GM15510 (cell line): ENCODE measurements around the gene CDKN2B-AS1.

Experiments used
- POLR2A ChIP-seq: IDR thresholded peaks from 3 replicates; pipeline ENCODE4 v1.6.1; 2011; ENCODE audit warnings: borderline replicate concordance; ENCODE audit not compliant: insufficient read length; ENCODE audit errors: extremely low read depth

CDKN2B-AS1 gene

DNA sequence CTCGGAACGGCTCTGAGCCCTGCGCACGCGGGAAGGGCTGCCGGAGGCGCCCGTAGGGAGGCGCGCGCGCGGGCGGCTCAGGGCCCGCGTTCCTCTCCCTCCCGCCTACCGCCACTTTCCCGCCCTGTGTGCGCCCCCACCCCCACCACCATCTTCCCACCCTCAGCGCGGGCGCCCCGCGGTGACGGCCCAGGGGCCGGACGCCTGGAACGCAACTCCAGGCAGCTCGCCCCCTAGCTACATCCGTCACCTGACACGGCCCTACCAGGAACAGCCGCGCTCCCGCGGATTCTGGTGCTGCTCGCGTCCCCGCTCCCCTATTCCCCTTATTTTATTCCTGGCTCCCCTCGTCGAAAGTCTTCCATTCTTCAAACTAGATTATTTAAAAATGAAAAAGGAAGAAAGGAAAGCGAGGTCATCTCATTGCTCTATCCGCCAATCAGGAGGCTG, at the start of gene CDKN2B-AS1:
Gene CDKN2B-AS1, plus strand, starts transcription at position 236 of the 450 bp plus-strand sequence.
- peak; percentile 21 for TF ChIP-seq POLR2A

GRCh38 chr9:21945606-21946005, 49.0 kb upstream of the CDKN2B-AS1 start:
- no peak for TF ChIP-seq POLR2A

- no peak for TF ChIP-seq POLR2A
These were observed 35.8 kb upstream of the CDKN2B-AS1 start for GRCh38 chr9:21958833-21959232.

- no peak for TF ChIP-seq POLR2A
These were observed 33.0 kb upstream of the CDKN2B-AS1 start for GRCh38 chr9:21961569-21961968.

DNA sequence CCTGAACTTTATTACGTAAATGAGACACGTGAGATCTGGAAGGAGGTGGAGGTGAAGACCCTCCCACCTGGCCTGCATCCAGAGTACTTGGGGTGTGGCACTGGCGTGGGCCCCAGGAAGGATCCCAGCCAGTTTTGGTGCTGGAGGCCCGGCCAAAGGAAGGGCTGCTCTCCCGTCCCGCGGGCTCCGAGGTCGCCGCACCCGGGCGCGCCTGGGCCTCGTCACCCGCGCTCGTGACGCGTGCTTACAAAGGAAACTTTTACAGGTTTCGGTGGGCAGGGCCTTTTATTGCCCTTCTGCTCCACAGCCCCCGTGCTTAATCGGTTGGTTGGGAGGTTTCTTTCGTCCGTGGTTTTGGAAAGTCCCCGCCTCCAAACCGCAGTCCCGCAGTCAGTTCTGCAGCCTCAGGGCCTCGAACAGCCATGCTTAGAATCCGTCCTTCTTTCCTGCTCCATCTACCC, 29.6 kb upstream of the CDKN2B-AS1 start:
- no peak for TF ChIP-seq POLR2A

- TF ChIP-seq POLR2A: no peak
These were observed 29.1 kb upstream of the CDKN2B-AS1 start for GRCh38 chr9:21965401-21965951.

DNA sequence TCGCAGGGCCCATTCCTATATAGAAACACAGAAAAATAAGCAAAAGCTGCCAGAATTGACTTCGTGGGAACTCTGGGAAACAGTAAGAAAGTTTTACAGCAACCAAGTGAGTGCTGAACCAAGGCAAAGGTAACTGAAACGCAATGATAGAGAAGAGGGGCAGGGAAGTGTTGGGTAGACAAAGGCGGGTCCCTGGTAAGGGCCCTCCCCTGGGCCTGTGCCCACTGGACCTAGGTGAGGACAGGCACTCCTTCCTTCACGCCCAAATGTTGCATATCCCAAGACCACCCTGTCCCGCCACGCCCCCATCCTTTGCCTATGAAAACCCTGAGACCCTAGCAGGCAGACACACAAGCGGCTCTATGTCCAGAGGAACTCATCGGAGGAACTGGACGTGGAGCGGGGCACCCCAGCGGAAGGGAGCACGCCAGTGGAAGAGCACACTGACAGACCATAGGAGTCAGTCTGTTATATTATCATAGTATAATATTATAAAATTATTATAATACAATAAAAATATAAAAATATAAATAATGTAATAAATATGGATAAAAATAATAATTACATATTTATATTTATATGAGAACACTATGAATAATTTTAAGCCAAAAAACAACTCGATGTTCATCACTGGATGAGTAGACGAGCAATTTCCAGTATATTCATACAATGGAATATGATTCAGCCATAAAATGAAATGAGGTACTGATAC, 28.3 kb upstream of the CDKN2B-AS1 start:
- no peak for TF ChIP-seq POLR2A

GRCh38 chr9:21967169-21967568, 27.4 kb upstream of the CDKN2B-AS1 start:
- TF ChIP-seq POLR2A: no peak

DNA sequence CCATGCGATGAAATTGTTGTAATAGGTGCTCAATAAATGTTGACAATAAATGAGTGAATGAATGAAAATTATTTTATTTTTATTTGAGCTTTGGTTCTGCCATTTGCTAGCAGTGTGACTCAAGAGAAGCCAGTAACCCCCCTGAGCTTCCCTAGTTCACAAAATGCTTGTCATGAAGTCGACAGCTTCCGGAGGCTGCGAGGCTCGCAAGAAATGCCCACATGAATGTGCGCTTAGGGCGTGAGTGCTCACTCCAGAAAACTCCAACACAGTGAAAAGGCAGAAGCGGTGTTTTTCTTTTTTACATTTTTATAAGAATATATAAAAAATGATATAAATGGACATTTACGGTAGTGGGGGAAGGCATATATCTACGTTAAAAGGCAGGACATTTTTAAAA, 26.9 kb upstream of the CDKN2B-AS1 start:
- no peak for TF ChIP-seq POLR2A

DNA sequence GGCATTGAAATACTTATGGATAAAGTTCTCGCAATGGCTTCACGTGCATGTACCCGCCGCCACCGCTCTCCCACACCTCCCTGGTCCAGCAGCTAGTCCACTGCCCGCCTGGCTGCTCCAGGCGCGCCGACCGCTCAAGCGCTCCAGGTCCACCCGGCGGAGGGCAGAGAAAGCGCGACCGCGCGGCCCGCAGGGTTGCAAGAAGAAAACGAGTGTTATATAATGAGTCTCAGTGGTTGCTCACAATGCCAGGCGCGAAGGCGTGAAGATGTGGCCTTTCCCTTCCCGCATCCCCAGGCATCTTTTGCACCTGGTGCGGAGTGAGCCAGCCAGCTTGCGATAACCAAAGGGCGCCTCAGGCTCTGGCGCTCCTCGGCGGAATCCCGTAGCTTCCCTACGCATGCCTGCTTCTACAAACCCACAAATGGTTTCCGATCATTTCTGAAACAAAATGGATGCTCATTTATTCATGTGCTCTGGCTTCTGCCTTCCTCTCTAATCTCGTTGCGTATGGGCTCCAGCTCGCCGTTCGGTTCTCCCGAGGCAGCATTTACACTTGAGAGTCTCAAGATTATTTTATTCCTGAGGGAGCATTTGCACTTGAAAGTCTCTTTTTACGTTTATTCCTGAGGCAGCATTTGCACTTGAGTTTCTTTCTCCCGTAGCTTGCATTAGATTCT, 26.1 kb upstream of the CDKN2B-AS1 start:
- no peak for TF ChIP-seq POLR2A

DNA sequence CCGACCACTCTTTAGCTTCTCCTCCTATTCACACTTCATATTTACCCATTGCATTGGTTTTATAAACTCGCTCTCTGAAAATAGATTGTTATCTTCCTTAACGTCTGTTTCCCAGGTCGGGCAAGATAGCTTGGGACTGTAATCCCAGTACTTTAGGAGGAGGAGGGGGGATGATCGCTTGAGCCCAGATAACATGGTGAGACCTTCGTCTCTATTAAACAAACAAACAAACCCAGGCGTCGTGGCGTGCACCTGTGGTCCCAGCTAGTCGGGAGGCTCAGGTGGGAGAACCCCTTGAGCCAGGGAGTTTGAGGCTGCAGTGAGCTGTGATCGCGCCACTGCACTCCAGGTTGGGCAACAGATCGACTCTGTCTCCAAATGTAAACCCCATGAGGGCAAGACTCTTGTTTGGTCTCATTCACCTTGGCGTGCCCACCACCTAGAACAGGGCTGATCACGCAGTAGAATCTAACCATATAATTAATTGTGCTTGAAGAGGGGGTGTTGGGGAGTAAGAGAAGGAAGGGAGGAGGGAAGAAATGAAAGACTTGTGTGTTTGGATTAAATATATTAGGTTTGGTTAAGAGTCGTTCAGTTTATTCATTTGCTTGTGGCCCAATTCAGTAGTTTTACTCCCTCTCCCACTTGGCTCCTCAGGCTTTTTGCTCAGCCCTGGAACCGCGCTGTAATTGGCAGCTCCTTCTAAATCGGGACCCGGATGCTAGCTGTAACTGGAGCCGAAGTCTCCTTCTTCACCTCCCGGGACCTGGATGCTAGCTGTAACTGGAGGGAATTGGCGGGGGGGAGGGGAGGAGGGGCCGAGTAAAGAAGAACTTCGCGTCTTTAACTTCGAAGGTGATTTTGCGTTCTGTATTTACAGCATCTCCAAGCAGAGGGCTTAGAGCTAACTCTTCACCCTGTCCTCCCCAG, 25.3 kb upstream of the CDKN2B-AS1 start:
- no peak for TF ChIP-seq POLR2A

GRCh38 chr9:21969951-21970799, 24.4 kb upstream of the CDKN2B-AS1 start:
- no peak for TF ChIP-seq POLR2A

- TF ChIP-seq POLR2A: no peak
These were observed 23.6 kb upstream of the CDKN2B-AS1 start for GRCh38 chr9:21970800-21971640.

DNA sequence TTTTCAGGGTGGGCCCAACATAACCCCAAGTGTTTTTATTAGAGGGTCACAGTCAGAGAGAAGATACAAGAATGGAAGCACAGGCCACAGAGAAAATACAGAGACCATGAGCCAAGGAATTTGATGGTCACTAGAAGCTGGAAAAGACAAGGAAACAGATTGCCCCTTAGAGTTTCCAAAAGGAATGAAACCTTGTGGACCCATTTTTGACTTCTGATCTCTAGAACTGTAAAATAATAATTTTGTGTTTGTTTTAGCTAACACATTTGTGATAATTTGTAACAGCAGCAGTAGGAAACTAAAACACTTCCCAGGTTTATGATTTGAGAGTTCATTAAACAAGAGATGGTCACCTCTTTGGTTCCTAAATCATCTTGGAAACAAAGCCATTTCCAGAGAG, 22.2 kb upstream of the CDKN2B-AS1 start:
- no peak for TF ChIP-seq POLR2A

- no peak for TF ChIP-seq POLR2A
These were observed 20.3 kb upstream of the CDKN2B-AS1 start for GRCh38 chr9:21974343-21974721.
